B cell (primary cell): ENCODE data around the gene TSPAN14. TPM values are rescaled to one million over a fixed set of nuclear protein-coding genes. Genes with fewer than 3 reads are reported as not detected.
A peak's percentile ranks its signal among the peaks of the same experiment; 100 is the strongest.

Experiments used
- ATAC-seq: fragments of 200-7000 bp; cut with Tn5 transposase; one replicate; pipeline ENCODE4 v1.10.0; 2021; ENCODE audit warnings: low read depth, mild to moderate bottlenecking, moderate number of reproducible peaks, moderate library complexity
- CTCF ChIA-PET: fragments of 350-600 bp; sonication (Branson Sonifier 250); formaldehyde crosslinking; loops from one replicate; lab custom pipeline; 2021; ENCODE audit warnings: antibody characterized with exemption, inconsistent platforms; lab: Charles Lee
- POLR2A ChIA-PET: fragments of 350-600 bp; sonication (Branson Sonifier 250); formaldehyde crosslinking; loops from one replicate; lab custom pipeline; 2021; ENCODE audit warnings: antibody characterized with exemption; lab: Charles Lee
- DNase-seq: peaks from one replicate; pipeline ENCODE4 v3.0.0; 2013
- H2AFZ ChIP-seq: 2 replicates; pipeline ENCODE4 v1.6.1; 2012; ENCODE audit warnings: mild to moderate bottlenecking, low read depth, low read length; ENCODE audit not compliant: insufficient read depth, poor library complexity, severe bottlenecking
- H3K27ac ChIP-seq, 2 donors: 1 replicate in 1 of 2; 2 replicates in 1 of 2; pipeline ENCODE4 v1.5.1; 2012 to 2013; ENCODE audit warnings: low read length in 2 of 2, mild to moderate bottlenecking in 2 of 2, moderate library complexity in 1 of 2
- H3K27me3 ChIP-seq, 4 experiments: fragments of 200-600 bp in 1 of 4; sonication (generic) in 1 of 4; replicated peaks in 1 of 4; 1 replicate in 2 of 4; 2 replicates in 2 of 4; pipeline versions ENCODE4 v1.6.1 to v1.7.0; 2013 to 2016; ENCODE audit warnings: low read length in 3 of 4, mild to moderate bottlenecking in 2 of 4, mixed read lengths in 1 of 4, moderate library complexity in 1 of 4; ENCODE audit not compliant: insufficient read depth in 4 of 4, control insufficient read depth in 3 of 4; ENCODE audit errors: control extremely low read depth in 1 of 4
- H3K36me3 ChIP-seq, 2 experiments: replicated peaks in 1 of 2; 1 replicate in 1 of 2; 2 replicates in 1 of 2; pipeline versions ENCODE4 v1.6.1 to v1.7.1; 2013; ENCODE audit warnings: low read length in 1 of 2; ENCODE audit not compliant: insufficient read depth in 2 of 2, control insufficient read depth in 1 of 2; ENCODE audit errors: control extremely low read depth in 1 of 2, extremely low read depth in 1 of 2
- H3K4me1 ChIP-seq, 2 donors: fragments of 200-600 bp in 1 of 2; sonication (generic) in 1 of 2; 1 replicate in 1 of 2; 2 replicates in 1 of 2; pipeline versions ENCODE4 v1.5.1 to v1.6.1; 2013 to 2017; ENCODE audit warnings: low read length in 2 of 2; ENCODE audit not compliant: control insufficient read depth in 2 of 2, insufficient read depth in 2 of 2
- H3K4me2 ChIP-seq: replicated peaks from 2 replicates; pipeline ENCODE3; 2012; ENCODE audit warnings: mild to moderate bottlenecking, low read depth, low read length; ENCODE audit not compliant: poor library complexity, severe bottlenecking
- H3K4me3 ChIP-seq, 5 experiments: fragments of 200-600 bp in 1 of 5; sonication (generic) in 1 of 5; 1 replicate in 3 of 5; 2 replicates in 2 of 5; pipeline versions ENCODE4 v1.5.1 to v1.7.0; 2011 to 2016; ENCODE audit warnings: low read length in 4 of 5, mild to moderate bottlenecking in 4 of 5, low read depth in 2 of 5, control low read depth in 1 of 5, moderate library complexity in 1 of 5; ENCODE audit not compliant: insufficient read depth in 1 of 5; ENCODE audit errors: control extremely low read depth in 1 of 5, extremely low read depth in 1 of 5
- H3K79me2 ChIP-seq: fragments of 200-600 bp; sonication (generic); one replicate; pipeline ENCODE4 v1.6.0; 2016; ENCODE audit warnings: low read length; ENCODE audit not compliant: control insufficient read depth, insufficient read depth
- H3K9ac ChIP-seq: fragments of 200-600 bp; sonication (generic); 2 replicates; pipeline ENCODE4 v1.6.1; 2017; ENCODE audit warnings: mild to moderate bottlenecking, low read length, moderate library complexity
- H3K9me3 ChIP-seq, 3 donors: one replicate each; pipeline versions ENCODE4 v1.6.1 to v1.7.1; 2013; ENCODE audit warnings: low read length in 2 of 3; ENCODE audit not compliant: control insufficient read depth in 2 of 3, insufficient read depth in 1 of 3; ENCODE audit errors: control extremely low read depth in 1 of 3
- H4K20me1 ChIP-seq: 2 replicates; pipeline ENCODE4 v1.6.0; 2012; ENCODE audit warnings: mild to moderate bottlenecking, low read length; ENCODE audit not compliant: insufficient read depth, control insufficient read depth, poor library complexity, severe bottlenecking
- H3K27ac Mint-ChIP-seq: one replicate; pipeline ENCODE4 v1.8.0; 2021; ENCODE audit warnings: mixed read lengths
- H3K27me3 Mint-ChIP-seq: one replicate; pipeline ENCODE4 v1.8.0; 2021; ENCODE audit warnings: mixed read lengths
- H3K4me1 Mint-ChIP-seq: one replicate; pipeline ENCODE4 v1.8.0; 2021; ENCODE audit warnings: mixed read lengths
- H3K4me3 Mint-ChIP-seq: one replicate; pipeline ENCODE4 v1.8.0; 2021; ENCODE audit warnings: mixed read lengths
- H3K9me3 Mint-ChIP-seq: one replicate; pipeline ENCODE4 v1.8.0; 2022; ENCODE audit warnings: mixed read lengths; ENCODE audit not compliant: insufficient read depth
- CTCF ChIP-seq: fragments of 200-600 bp; IDR thresholded peaks from one replicate; pipeline ENCODE4 v1.8.0; 2022; ENCODE audit warnings: antibody characterized with exemption, mild to moderate bottlenecking
- EZH2 ChIP-seq: IDR thresholded peaks from 2 replicates; pipeline ENCODE4 v1.6.1; 2012; ENCODE audit warnings: borderline replicate concordance, low read depth, mild to moderate bottlenecking, moderate library complexity, low read length; ENCODE audit not compliant: insufficient read depth, poor library complexity, severe bottlenecking
- WGBS: methylation state at CpG from one replicate; pipeline ENCODE4 v1.1.5; 2013; ENCODE audit warnings: missing lambda C conversion rate; ENCODE audit not compliant: insufficient coverage; 5-methylcytosine and 5-hydroxymethylcytosine counted together
- intact Hi-C: fragments of 100-400 bp; cut with micrococcal nuclease; formaldehyde crosslinking; loops from one replicate; pipeline ENCODE4 v1.10.0; 2022
- polyA plus RNA-seq: library from polyadenylated mRNA; depleted of rRNA; stranded (reverse); fragments of >200 nt; gene quantifications from 2 replicates; pipeline ENCODE4 v1.2.3, GENCODE V29; 2012
- total RNA-seq, 2 donors: library from RNA; stranded (reverse); fragments of 120-200 nt in 1 of 2; gene quantifications; 1 replicate in 1 of 2; 2 replicates in 1 of 2; pipeline versions ENCODE4 v1.2.3 to v1.2.4, GENCODE V29; 2013 to 2022

Gene TSPAN14
- total and polyA plus RNA-seq, 2 donors (not counting 1 experiment from before 2014, with no cell fraction given) = 27.8 to 55.3 TPM

- Histone ChIP-seq H3K36me3 (no peaks in the 10 kb centered on the region), H3K27me3 (no peaks in the 10 kb centered on the region), H3K79me2 (no peaks in the 10 kb centered on the region), H3K4me3 (no peak overlapping the region), H3K9me3 (no peaks in the 10 kb centered on the region), H3K4me2 (no peak overlapping the region), H2AFZ (no peak overlapping the region), H3K9ac (no peak overlapping the region), H3K27ac (no peak overlapping the region), H4K20me1 (no peaks in the 10 kb centered on the region), H3K4me1 (peaks cover 0 to 6% of the 10 kb centered on the region in 2 donors)
- peaks cover 3% of the 10 kb centered on the region for H3K27me3 Mint-ChIP-seq
- ATAC-seq (no peak), DNase-seq (no peak)
- ChIA-PET CTCF (interaction anchor here (1.7 to 14.9 kb wide), 7 partner anchors 17 to 299 kb away, joined by 4 to 500 read pairs (median 13); partner anchors contain the start of gene SH2D4B), POLR2A (no interaction called here)
- H3K4me3 Mint-ChIP-seq = no peak overlapping the region
- intact Hi-C loops = no loop called here
- no peak overlapping the region for H3K27ac Mint-ChIP-seq
- TF ChIP-seq EZH2 = no peak
- no peak for TF ChIP-seq CTCF
- peaks cover 4% of the 10 kb centered on the region for H3K4me1 Mint-ChIP-seq
- no peaks in the 10 kb centered on the region for H3K9me3 Mint-ChIP-seq
- WGBS = 91% methylated on average over 1 of the region's 3 CpGs
Observed at GRCh38 chr10:80442879-80443278, 11.2 kb upstream of the TSPAN14 start.

- ATAC-seq (peak; percentile 22), DNase-seq (no peak)
- Mint-ChIP-seq H3K4me1 (peaks cover 4% of the 10 kb centered on the region), H3K4me3 (no peak overlapping the region), H3K9me3 (no peaks in the 10 kb centered on the region), H3K27me3 (no peaks in the 10 kb centered on the region), H3K27ac (no peak overlapping the region)
- peaks cover 0 to 6% of the 10 kb centered on the region in 2 donors for H3K4me1 ChIP-seq
- H3K27ac ChIP-seq = no peak overlapping the region
- H3K4me2 ChIP-seq = no peak overlapping the region
- H3K4me3 ChIP-seq = no peak overlapping the region
- intact Hi-C loops = no loop called here
- 61% methylated on average over 4 of the region's 6 CpGs for WGBS
- no peak overlapping the region for H3K9ac ChIP-seq
- no peaks in the 10 kb centered on the region for H3K27me3 ChIP-seq
- no peaks in the 10 kb centered on the region for H3K9me3 ChIP-seq
- POLR2A ChIA-PET = no interaction called here
- TF ChIP-seq EZH2 (no peak), CTCF (no peak)
- H4K20me1 ChIP-seq = no peaks in the 10 kb centered on the region
- CTCF ChIA-PET = interaction anchor here (1.4 to 14.9 kb wide), 16 partner anchors 9 to 300 kb away, joined by 3 to 500 read pairs (median 8); partner anchors contain the start of gene SH2D4B
- H3K79me2 ChIP-seq = no peaks in the 10 kb centered on the region
- H2AFZ ChIP-seq = no peak overlapping the region
- H3K36me3 ChIP-seq = no peaks in the 10 kb centered on the region
Observed at GRCh38 chr10:80443531-80443974, 10.6 kb upstream of the TSPAN14 start.
